A549 (cell line): Measurements from ENCODE around the gene ASGR1. TPM values are rescaled to one million over a fixed set of nuclear protein-coding genes. Genes with fewer than 3 reads are reported as not detected.
A peak's percentile ranks its signal among the peaks of the same experiment; 100 is the strongest.

Experiments used
- ATAC-seq, 2 experiments: fragments of 200-7000 bp in 1 of 2; fragments of >200 bp in 1 of 2; cut with Nextera tagmentation in 1 of 2; cut with Tn5 transposase in 1 of 2; 3 replicates each; pipeline versions ENCODE4 v1.8.0 to v1.9.1; 2018 to 2020; ENCODE audit warnings: mild to moderate bottlenecking in 1 of 2, moderate library complexity in 1 of 2
- CTCF ChIA-PET: fragments of 300-600 bp; sonication (Branson Sonifier 250); formaldehyde crosslinking; extraction: SDS; loops from one replicate; lab custom pipeline; 2021; ENCODE audit warnings: antibody characterized with exemption, inconsistent platforms; lab: Yijun Ruan, JAX
- POLR2A ChIA-PET: fragments of 350-600 bp; formaldehyde crosslinking; extraction: SDS; loops from one replicate; lab custom pipeline; 2021; ENCODE audit warnings: antibody characterized with exemption, inconsistent platforms; lab: Yijun Ruan, JAX
- DNase-seq, 2 experiments: peaks; one replicate each; pipeline versions ENCODE4 v3.0.0 to v3.0.0-alpha.2; 2011 to 2016; ENCODE audit warnings: low read depth in 1 of 2, low spot score in 1 of 2
- FAIRE-seq: peaks from 2 replicates; lab custom pipeline; 2011; peaks lifted over from hg19 to GRCh38; lab: Jason Lieb, UNC
- H3K27ac ChIP-seq, 2 experiments: fragments of >200 bp; sonication (Bioruptor Twin); formaldehyde crosslinking; 3 replicates each; pipeline ENCODE4 v1.5.1; 2016 to 2017
- H3K4me1 ChIP-seq: fragments of >200 bp; sonication (Bioruptor Twin); formaldehyde crosslinking; 3 replicates; pipeline ENCODE4 v1.6.1; 2016
- H3K4me2 ChIP-seq: fragments of >200 bp; sonication (Bioruptor Twin); formaldehyde crosslinking; 3 replicates; pipeline ENCODE4 v1.6.1; 2016
- H3K4me3 ChIP-seq: fragments of >200 bp; sonication (Bioruptor Twin); formaldehyde crosslinking; 3 replicates; pipeline ENCODE4 v1.5.1; 2016
- H3K9me3 ChIP-seq: fragments of >200 bp; sonication (Bioruptor Twin); formaldehyde crosslinking; 3 replicates; pipeline ENCODE4 v1.6.1; 2016
- CEBPB ChIP-seq, 2 experiments: fragments of >200 bp in 1 of 2; sonication (Bioruptor Twin) in 1 of 2; formaldehyde crosslinking in 1 of 2; IDR thresholded peaks; 2 replicates each; pipeline ENCODE4 v1.6.1; 2012 to 2016
- CTCF ChIP-seq: fragments of >200 bp; sonication (Bioruptor Twin); formaldehyde crosslinking; IDR thresholded peaks from 3 replicates; pipeline ENCODE4 v1.5.1; 2016
- HDAC2 ChIP-seq: fragments of 200-600 bp; sonication (generic); IDR thresholded peaks from 2 replicates; pipeline ENCODE4 v1.6.1; 2016
- HEYL ChIP-seq: fragments of 250-450 bp; sonication (Bioruptor Pico); IDR thresholded peaks from 2 replicates; pipeline ENCODE4 v1.8.0; 2021; ENCODE audit warnings: mild to moderate bottlenecking, moderate library complexity
- JUN ChIP-seq, 2 experiments: fragments of >200 bp; sonication (Bioruptor Twin); formaldehyde crosslinking; IDR thresholded peaks; 2 replicates in 1 of 2; 3 replicates in 1 of 2; pipeline ENCODE4 v1.6.1; 2016 to 2017
- KDM5A ChIP-seq: fragments of 200-600 bp; sonication (generic); IDR thresholded peaks from 2 replicates; pipeline ENCODE4 v1.6.1; 2016; ENCODE audit warnings: antibody characterized with exemption, mild to moderate bottlenecking
- MAFK ChIP-seq: fragments of 450-650 bp; IDR thresholded peaks from 2 replicates; pipeline ENCODE4 v1.6.1; 2014; ENCODE audit not compliant: partially characterized antibody
- POLR2A ChIP-seq: IDR thresholded peaks from 2 replicates; pipeline ENCODE4 v1.6.1; 2012; ENCODE audit warnings: mild to moderate bottlenecking, low read length
- RAD21 ChIP-seq, 2 experiments: fragments of >200 bp in 1 of 2; sonication (Bioruptor Twin) in 1 of 2; formaldehyde crosslinking in 1 of 2; IDR thresholded peaks in 1 of 2; conservative IDR thresholded peaks in 1 of 2; 2 replicates in 1 of 2; 3 replicates in 1 of 2; pipeline ENCODE4 v1.6.1; 2012 to 2018; ENCODE audit warnings: inconsistent platforms in 1 of 2
- RCOR1 ChIP-seq: fragments of 150-350 bp; IDR thresholded peaks from 2 replicates; pipeline ENCODE4 v1.6.1; 2014; ENCODE audit warnings: antibody characterized with exemption, low read length, low read depth
- SMC3 ChIP-seq: fragments of >200 bp; sonication (Bioruptor Twin); formaldehyde crosslinking; IDR thresholded peaks from 3 replicates; pipeline ENCODE4 v1.6.1; 2018; ENCODE audit warnings: inconsistent platforms
- SREBF2 ChIP-seq: fragments of 450-650 bp; IDR thresholded peaks from 2 replicates; pipeline ENCODE4 v1.6.1; 2014; ENCODE audit warnings: mild to moderate bottlenecking, moderate library complexity
- USF2 ChIP-seq: fragments of 450-650 bp; IDR thresholded peaks from 2 replicates; pipeline ENCODE4 v1.6.1; 2014; ENCODE audit warnings: antibody characterized with exemption
- ZC3H11A ChIP-seq: fragments of 450-650 bp; IDR thresholded peaks from 2 replicates; pipeline ENCODE4 v1.6.1; 2014; ENCODE audit warnings: antibody characterized with exemption, mild to moderate bottlenecking
- ZNF302 ChIP-seq: fragments of 250-450 bp; sonication (Bioruptor Pico); IDR thresholded peaks from 2 replicates; pipeline ENCODE4 v1.9.0; 2021; ENCODE audit warnings: inconsistent platforms, mild to moderate bottlenecking, moderate library complexity
- ZSCAN20 ChIP-seq: fragments of 250-450 bp; sonication (Bioruptor Pico); IDR thresholded peaks from 2 replicates; pipeline ENCODE4 v1.8.0; 2022; ENCODE audit warnings: mild to moderate bottlenecking, moderate library complexity
- WGBS: methylation state at CpG from one replicate; pipeline ENCODE4 v1.1.6; 2017; ENCODE audit errors: missing lambda C conversion rate; 5-methylcytosine and 5-hydroxymethylcytosine counted together
- polyA plus RNA-seq, 4 experiments: library from polyadenylated mRNA; depleted of rRNA in 3 of 4; stranded (reverse); fragments of >200 nt; fragmentation: RNase III in 1 of 4; extraction: RNeasy Plus Mini Kit Qiagen cat#74134 plus additional on column Dnase treatment in 1 of 4; gene quantifications; 2 replicates in 3 of 4; 3 replicates in 1 of 4; pipeline ENCODE4 v1.2.3, GENCODE V29; 2011 to 2017
- TF ChIP-seq, protein P1 (sequence below): IDR thresholded peaks from 2 replicates; pipeline ENCODE4 v1.6.1; 2012
- TF ChIP-seq, protein P2 (sequence below): IDR thresholded peaks from 2 replicates; pipeline ENCODE4 v1.6.1; 2012
- TF ChIP-seq, protein P3 (sequence below): fragments of 200-600 bp; sonication (generic); IDR thresholded peaks from 2 replicates; pipeline ENCODE4 v1.6.1; 2016; ENCODE audit warnings: antibody characterized with exemption, mild to moderate bottlenecking, moderate library complexity

Gene ASGR1
- polyA plus RNA-seq, 2 of the 4 experiments (the other 2 are of a cell fraction), result 1.6 to 2.6 TPM

DNA sequence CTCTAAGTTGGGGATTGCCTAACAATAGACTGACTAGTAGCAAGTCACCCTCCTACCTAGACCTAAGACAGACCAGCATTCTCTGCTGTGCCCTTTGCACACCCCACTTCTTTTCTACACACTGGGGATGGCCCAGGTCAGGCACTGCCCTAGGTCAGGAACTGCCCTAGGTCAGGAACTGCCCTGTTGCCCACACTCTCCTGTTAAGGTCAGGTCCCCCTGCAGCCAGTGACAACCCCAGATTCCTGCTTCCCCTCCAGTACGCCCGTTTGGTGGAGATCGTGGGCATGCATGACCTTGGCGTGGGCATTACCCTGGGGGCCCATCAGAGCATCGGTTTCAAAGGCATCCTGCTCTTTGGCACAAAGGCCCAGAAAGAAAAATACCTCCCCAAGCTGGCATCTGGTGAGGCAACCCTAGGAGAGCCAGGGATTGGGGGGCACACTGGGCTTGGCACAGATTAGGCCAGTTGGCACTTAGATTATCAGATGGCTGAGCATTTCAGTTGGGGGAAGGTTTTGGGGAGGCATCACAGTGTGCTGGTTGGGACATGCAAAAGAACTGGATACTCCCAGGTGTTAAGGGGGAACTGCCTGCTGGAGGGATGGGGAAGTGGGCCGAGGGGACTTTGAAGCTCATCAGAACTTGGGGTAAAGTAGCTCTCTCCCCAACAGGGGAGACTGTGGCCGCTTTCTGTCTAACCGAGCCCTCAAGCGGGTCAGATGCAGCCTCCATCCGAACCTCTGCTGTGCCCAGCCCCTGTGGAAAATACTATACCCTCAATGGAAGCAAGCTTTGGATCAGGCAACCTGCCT is 42.3 kb upstream of the ASGR1 start:
- H3K4me3 ChIP-seq, result no peak overlapping the region
- TF ChIP-seq ZNF302 (CRISPR knock-in tag) (no peak), SREBF2 (no peak), ZC3H11A (no peak), MAFK (no peak), RCOR1 (no peak)
- TF ChIP-seq, protein P1, sequence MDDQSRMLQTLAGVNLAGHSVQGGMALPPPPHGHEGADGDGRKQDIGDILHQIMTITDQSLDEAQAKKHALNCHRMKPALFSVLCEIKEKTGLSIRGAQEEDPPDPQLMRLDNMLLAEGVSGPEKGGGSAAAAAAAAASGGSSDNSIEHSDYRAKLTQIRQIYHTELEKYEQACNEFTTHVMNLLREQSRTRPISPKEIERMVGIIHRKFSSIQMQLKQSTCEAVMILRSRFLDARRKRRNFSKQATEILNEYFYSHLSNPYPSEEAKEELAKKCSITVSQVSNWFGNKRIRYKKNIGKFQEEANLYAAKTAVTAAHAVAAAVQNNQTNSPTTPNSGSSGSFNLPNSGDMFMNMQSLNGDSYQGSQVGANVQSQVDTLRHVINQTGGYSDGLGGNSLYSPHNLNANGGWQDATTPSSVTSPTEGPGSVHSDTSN, result peak; percentile 14
- peak overlapping the region; percentile 86 for H3K4me2 ChIP-seq
- CTCF ChIA-PET, result interaction anchor here (0.6 to 10.0 kb wide), 26 partner anchors 12 to 644 kb away, joined by 3 to 169 read pairs (median 4); partner anchors contain the start of genes DVL2, GABARAP and PHF23
- 90% methylated on average over 10 of the region's 10 CpGs for WGBS
- H3K4me1 ChIP-seq, result peaks cover 36% of the 10 kb centered on the region
- no peaks in the 10 kb centered on the region for H3K9me3 ChIP-seq
- POLR2A ChIA-PET, result interaction anchor here (0.8 to 2.7 kb wide), 8 partner anchors 8 to 93 kb away, joined by 3 to 63 read pairs (median 4); partner anchors contain the start of genes DVL2, GABARAP, PHF23 and SLC2A4
- peak overlapping the region in 1 of 2 experiments; percentile 98; a peak in 4 of 6 replicates for H3K27ac ChIP-seq
- no peak for DNase-seq
- peak in 1 of 2 experiments; percentile 0; a peak in 2 of 6 replicates for ATAC-seq
- FAIRE-seq, result no peak

DNA sequence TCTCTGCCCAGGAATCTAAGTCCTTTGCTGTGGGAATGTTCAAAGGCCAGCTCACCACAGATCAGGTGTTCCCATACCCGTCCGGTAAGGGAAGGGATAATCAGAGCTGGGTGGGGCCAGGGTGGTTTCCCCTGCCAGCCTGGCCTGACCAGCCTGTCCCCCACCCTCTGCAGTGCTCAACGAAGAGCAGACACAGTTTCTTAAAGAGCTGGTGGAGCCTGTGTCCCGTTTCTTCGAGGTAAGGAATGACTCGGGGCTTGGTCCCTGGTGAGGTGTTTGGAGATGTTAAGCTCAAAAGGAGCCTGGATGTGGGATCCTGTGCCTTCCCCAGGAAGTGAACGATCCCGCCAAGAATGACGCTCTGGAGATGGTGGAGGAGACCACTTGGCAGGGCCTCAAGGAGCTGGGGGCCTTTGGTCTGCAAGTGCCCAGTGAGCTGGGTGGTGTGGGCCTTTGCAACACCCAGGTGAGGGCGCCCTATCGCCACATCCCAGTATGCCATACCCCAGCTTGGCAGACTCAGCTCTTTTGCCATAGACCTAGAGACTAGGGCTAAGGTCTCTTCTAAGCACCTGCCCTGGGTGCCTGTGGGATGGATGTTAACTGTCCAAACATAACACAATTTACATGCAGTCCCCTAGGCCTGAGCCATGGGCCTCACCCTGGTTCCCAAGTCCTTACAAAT is 41.6 kb upstream of the ASGR1 start:
- Histone ChIP-seq H3K4me2 (peak overlapping the region; percentile 86), H3K4me1 (peaks cover 44% of the 10 kb centered on the region), H3K27ac (peak overlapping the region; percentile 88 to 98), H3K4me3 (peak overlapping the region; percentile 74)
- ATAC-seq (peak; percentile 55 to 76), DNase-seq (peak; percentile 87 to 92), FAIRE-seq (peak; percentile 91)
- 9% methylated on average over 11 of the region's 11 CpGs for WGBS
- POLR2A ChIA-PET, result interaction anchor here (0.6 to 2.7 kb wide), 9 partner anchors 9 to 349 kb away, joined by 3 to 63 read pairs (median 5); partner anchors contain the start of genes DVL2, GABARAP, PHF23 and SLC2A4
- CTCF ChIA-PET, result interaction anchor here (0.5 to 10.0 kb wide), 30 partner anchors 11 to 644 kb away, joined by 3 to 169 read pairs (median 4); partner anchors contain the start of genes DVL2, GABARAP and PHF23
- TF ChIP-seq JUN (IDR thresholded peaks at IDR 0.05), result peak in 1 of 2 experiments; percentile 12; a peak in 2 of 5 replicates
- TF ChIP-seq HEYL (CRISPR knock-in tag), result no peak
- no peak for TF ChIP-seq SREBF2
- TF ChIP-seq SMC3, result peak; percentile 46; the same call in 2 of the 3 replicates
- TF ChIP-seq, protein P1, result no peak; the same call in none of the 2 replicates
- TF ChIP-seq MAFK, result peak; percentile 93
- TF ChIP-seq RAD21 (conservative IDR thresholded peaks at IDR 0.05 in 1 of 2, IDR thresholded peaks at IDR 0.05 in 1 of 2), result peak; percentile 60 to 69
- TF ChIP-seq CEBPB (IDR thresholded peaks at IDR 0.05), result peak in 1 of 2 experiments; percentile 18; a peak in 1 of 4 replicates
- TF ChIP-seq CTCF, result peak; percentile 66
- no peak for TF ChIP-seq USF2
- TF ChIP-seq, protein P2, sequence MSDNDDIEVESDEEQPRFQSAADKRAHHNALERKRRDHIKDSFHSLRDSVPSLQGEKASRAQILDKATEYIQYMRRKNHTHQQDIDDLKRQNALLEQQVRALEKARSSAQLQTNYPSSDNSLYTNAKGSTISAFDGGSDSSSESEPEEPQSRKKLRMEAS, result peak; percentile 27; the same call in 1 of the 2 replicates
- TF ChIP-seq ZSCAN20 (CRISPR knock-in tag), result no peak
- no peak for TF ChIP-seq ZC3H11A
- no peak for TF ChIP-seq HDAC2
- TF ChIP-seq POLR2A, result peak; percentile 30
- no peak for TF ChIP-seq KDM5A
- TF ChIP-seq, protein P3, sequence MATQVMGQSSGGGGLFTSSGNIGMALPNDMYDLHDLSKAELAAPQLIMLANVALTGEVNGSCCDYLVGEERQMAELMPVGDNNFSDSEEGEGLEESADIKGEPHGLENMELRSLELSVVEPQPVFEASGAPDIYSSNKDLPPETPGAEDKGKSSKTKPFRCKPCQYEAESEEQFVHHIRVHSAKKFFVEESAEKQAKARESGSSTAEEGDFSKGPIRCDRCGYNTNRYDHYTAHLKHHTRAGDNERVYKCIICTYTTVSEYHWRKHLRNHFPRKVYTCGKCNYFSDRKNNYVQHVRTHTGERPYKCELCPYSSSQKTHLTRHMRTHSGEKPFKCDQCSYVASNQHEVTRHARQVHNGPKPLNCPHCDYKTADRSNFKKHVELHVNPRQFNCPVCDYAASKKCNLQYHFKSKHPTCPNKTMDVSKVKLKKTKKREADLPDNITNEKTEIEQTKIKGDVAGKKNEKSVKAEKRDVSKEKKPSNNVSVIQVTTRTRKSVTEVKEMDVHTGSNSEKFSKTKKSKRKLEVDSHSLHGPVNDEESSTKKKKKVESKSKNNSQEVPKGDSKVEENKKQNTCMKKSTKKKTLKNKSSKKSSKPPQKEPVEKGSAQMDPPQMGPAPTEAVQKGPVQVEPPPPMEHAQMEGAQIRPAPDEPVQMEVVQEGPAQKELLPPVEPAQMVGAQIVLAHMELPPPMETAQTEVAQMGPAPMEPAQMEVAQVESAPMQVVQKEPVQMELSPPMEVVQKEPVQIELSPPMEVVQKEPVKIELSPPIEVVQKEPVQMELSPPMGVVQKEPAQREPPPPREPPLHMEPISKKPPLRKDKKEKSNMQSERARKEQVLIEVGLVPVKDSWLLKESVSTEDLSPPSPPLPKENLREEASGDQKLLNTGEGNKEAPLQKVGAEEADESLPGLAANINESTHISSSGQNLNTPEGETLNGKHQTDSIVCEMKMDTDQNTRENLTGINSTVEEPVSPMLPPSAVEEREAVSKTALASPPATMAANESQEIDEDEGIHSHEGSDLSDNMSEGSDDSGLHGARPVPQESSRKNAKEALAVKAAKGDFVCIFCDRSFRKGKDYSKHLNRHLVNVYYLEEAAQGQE, result no peak
- TF ChIP-seq, all 56 proteins: peak for 8
- H3K9me3 ChIP-seq, result no peaks in the 10 kb centered on the region
